ENCODE results near the gene LOXL1.

Gene LOXL1

DNA sequence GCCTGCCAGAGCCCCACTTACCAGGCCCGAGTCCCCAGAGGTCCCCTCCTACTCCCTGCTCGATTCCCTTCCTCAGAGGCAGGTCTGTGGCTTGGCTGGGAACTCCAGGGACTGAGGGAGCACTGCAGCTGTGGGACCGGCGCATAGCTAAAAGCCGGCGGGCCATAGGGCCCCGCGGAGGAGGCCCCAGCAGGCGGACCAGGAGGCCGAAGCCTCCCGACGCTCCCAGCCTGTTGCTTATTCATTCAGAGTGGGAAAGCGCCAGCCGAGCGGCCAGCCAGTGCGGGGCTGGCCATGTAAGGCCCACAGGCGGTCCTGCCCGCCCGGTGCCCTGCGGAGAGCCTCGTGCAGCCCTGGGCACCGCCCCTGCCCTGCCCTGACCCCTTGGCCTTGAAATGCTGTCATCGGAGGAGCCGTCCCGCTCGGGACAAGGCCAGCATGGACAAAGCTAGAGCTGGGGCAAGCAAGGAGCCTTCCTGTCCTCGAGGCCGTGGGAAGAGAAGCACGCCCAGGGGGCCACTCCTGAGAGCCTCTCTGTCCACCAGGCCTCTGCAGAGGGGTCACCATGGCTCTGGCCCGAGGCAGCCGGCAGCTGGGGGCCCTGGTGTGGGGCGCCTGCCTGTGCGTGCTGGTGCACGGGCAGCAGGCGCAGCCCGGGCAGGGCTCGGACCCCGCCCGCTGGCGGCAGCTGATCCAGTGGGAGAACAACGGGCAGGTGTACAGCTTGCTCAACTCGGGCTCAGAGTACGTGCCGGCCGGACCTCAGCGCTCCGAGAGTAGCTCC, at the start of gene LOXL1:
TSS of gene LOXL1 (plus strand) at position 244 of the 784 bp plus-strand sequence. CDS start at position 566, 322 bp downstream.
- peak; percentile 95 for DNase-seq (ENCODE audit: low read depth, low spot score)
- in situ Hi-C loops (cut with HindIII; ENCODE audit: low sequenced_read_pairs): no loop called here
- H3K4me3 ChIP-seq (ENCODE audit: low read depth, low read length): peak within 1 kb of the TSS; percentile 78

DNA sequence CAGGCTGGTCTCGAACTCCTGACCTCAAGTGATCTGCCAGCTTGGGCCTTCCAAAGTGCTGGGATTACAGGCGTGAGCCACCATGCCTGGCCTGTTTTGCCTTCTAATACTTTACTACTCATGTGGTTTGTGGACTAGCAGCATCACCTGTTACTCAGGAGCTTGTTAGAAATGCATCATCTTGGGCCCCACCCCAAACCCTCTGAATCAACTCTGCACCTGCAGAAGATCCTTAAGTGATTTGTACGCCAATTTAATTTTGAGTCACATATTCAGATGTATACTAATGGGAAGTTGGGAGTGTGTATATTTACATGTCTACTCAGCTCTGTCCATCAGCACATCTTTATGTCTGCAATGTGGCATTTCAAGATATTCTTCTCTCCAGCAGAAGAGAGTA, 46.8 kb upstream of the LOXL1 start:
- in situ Hi-C loops (cut with HindIII; ENCODE audit: low sequenced_read_pairs): no loop called here
- TF ChIP-seq CTCF (IDR thresholded peaks at IDR 0.05; ENCODE audit: low read depth, low read length): no peak
- no peak overlapping the region for H3K4me3 ChIP-seq (ENCODE audit: low read depth, low read length)
- DNase-seq (ENCODE audit: low read depth, low spot score): no peak

More for the DNA sequence above, at the start of gene LOXL1:
- TF ChIP-seq CTCF (IDR thresholded peaks at IDR 0.05; ENCODE audit: low read depth, low read length): no peak

- no peak overlapping the region for H3K4me3 ChIP-seq (ENCODE audit: low read depth, low read length)
- DNase-seq (ENCODE audit: low read depth, low spot score): no peak
- TF ChIP-seq CTCF (IDR thresholded peaks at IDR 0.05; ENCODE audit: low read depth, low read length): no peak
- in situ Hi-C loops (cut with HindIII; ENCODE audit: low sequenced_read_pairs): no loop called here
Observed at GRCh38 chr15:73881579-73882320, 44.5 kb upstream of the LOXL1 start.

GRCh38 chr15:73882761-73883419, 43.4 kb upstream of the LOXL1 start:
- no peak for DNase-seq (ENCODE audit: low read depth, low spot score)
- no peak for TF ChIP-seq CTCF (IDR thresholded peaks at IDR 0.05; ENCODE audit: low read depth, low read length)
- H3K4me3 ChIP-seq (ENCODE audit: low read depth, low read length): no peak overlapping the region
- in situ Hi-C loops (cut with HindIII; ENCODE audit: low sequenced_read_pairs): no loop called here

GRCh38 chr15:73884159-73884558, 42.1 kb upstream of the LOXL1 start:
- H3K4me3 ChIP-seq (ENCODE audit: low read depth, low read length): no peak overlapping the region
- in situ Hi-C loops (cut with HindIII; ENCODE audit: low sequenced_read_pairs): no loop called here
- no peak for DNase-seq (ENCODE audit: low read depth, low spot score)
- no peak for TF ChIP-seq CTCF (IDR thresholded peaks at IDR 0.05; ENCODE audit: low read depth, low read length)

DNA sequence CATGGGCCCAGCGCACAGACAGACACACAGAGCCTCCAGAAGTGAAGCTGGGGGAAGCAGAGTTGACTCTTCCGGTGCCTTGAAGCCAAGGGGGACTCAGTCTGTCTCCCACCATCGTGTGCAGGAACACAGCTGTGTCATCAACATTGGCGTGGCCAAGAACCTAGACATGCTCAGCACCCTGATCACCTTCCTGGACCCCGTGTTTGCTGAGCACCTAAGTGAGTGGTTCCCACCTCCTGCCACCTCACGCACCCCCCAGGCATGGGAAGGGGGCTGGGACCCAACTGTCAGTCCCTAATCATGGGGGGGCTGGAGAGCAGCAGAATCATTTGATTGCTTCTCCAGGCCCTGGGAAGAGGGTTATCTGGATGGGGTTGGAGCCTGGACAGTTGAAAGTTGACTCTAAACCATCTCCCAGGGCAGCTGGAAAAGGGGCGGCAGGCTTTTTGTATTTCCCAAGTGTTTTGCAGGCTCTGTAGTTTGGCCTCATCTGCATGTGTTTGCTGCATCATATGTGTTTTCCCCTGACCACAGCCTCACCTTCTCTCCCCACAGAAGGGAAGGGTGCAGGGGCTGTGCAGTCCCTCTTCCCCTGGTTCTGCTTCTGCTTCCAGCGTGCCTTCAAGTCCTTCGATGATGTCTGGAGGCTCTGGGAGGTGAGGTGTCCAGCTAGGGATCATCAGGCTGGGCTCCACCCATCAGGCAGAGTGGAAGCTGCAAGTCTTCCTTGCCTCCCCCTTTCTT, 40.1 kb upstream of the LOXL1 start:
- no peak for TF ChIP-seq CTCF (IDR thresholded peaks at IDR 0.05; ENCODE audit: low read depth, low read length)
- in situ Hi-C loops (cut with HindIII; ENCODE audit: low sequenced_read_pairs): no loop called here
- H3K4me3 ChIP-seq (ENCODE audit: low read depth, low read length): no peak overlapping the region
- no peak for DNase-seq (ENCODE audit: low read depth, low spot score)
